Heart right ventricle (tissue), 16 donors: ENCODE measurements around the gene BCL2. TPM values are rescaled to one million over a fixed set of nuclear protein-coding genes. Genes with fewer than 3 reads are reported as not detected.

Source experiments
- ATAC-seq, 8 donors: fragments of 200-7000 bp; cut with Tn5 transposase; one replicate each; pipeline ENCODE4 v1.9.1; 2020; ENCODE audit warnings: mild to moderate bottlenecking in 8 of 8, moderate library complexity in 8 of 8, moderate number of reproducible peaks in 1 of 8
- DNase-seq, 2 donors: peaks; one replicate each; pipeline ENCODE4 v3.0.0-alpha.2; 2020
- H3K27ac ChIP-seq, 10 donors: fragments of 200-600 bp; sonication (generic) in 2 of 10; one replicate each; pipeline versions ENCODE4 v1.5.0 to v1.8.0; 2020 to 2022; ENCODE audit warnings: mild to moderate bottlenecking in 3 of 10
- H3K27me3 ChIP-seq, 7 donors: fragments of 200-600 bp; one replicate each; pipeline ENCODE4 v1.8.0; 2021 to 2022; ENCODE audit warnings: mild to moderate bottlenecking in 2 of 7
- H3K36me3 ChIP-seq, 9 donors: fragments of 200-600 bp; sonication (generic) in 1 of 9; one replicate each; pipeline versions ENCODE4 v1.5.0 to v1.8.0; 2020 to 2022; ENCODE audit warnings: mild to moderate bottlenecking in 2 of 9
- H3K4me1 ChIP-seq, 9 donors: fragments of 200-600 bp; sonication (generic) in 1 of 9; one replicate each; pipeline versions ENCODE4 v1.5.0 to v1.8.0; 2020 to 2022; ENCODE audit warnings: mild to moderate bottlenecking in 4 of 9
- H3K4me3 ChIP-seq, 10 donors: fragments of 200-600 bp; sonication (generic) in 2 of 10; one replicate each; pipeline versions ENCODE4 v1.5.0 to v1.8.0; 2020 to 2022; ENCODE audit warnings: mild to moderate bottlenecking in 7 of 10, moderate library complexity in 2 of 10
- H3K9me3 ChIP-seq, 11 donors: fragments of 200-600 bp in 10 of 11; sonication (generic) in 2 of 11; one replicate each; pipeline versions ENCODE4 v1.5.0 to v1.8.0; 2013 to 2022; ENCODE audit warnings: mild to moderate bottlenecking in 2 of 11, control low read depth in 1 of 11, moderate library complexity in 1 of 11
- CTCF ChIP-seq, 9 donors: fragments of 200-600 bp; sonication (generic) in 2 of 9; IDR thresholded peaks; one replicate each; pipeline versions ENCODE4 v1.5.0 to v1.8.0; 2021 to 2022; ENCODE audit warnings: antibody characterized with exemption in 9 of 9, mild to moderate bottlenecking in 5 of 9, moderate library complexity in 1 of 9
- WGBS, 2 donors: extraction: QIAGEN DNeasy Blood & Tissue Kit; methylation state at CpG; one replicate each; pipeline ENCODE4 v1.1.7; 2013; ENCODE audit warnings: inconsistent platforms in 1 of 2; 5-methylcytosine and 5-hydroxymethylcytosine counted together
- intact Hi-C, 10 donors: fragments of 100-400 bp; cut with DNase I; formaldehyde crosslinking; loops; one replicate each; pipeline versions ENCODE4 v1.11.1 to v1.14.2; 2022
- polyA plus RNA-seq, 2 donors: library from polyadenylated mRNA; stranded (reverse); fragments of 200-250 nt; gene quantifications; one replicate each; pipeline ENCODE4 v1.2.3, GENCODE V29; 2013
- total RNA-seq, 10 donors: library from RNA; stranded (reverse); fragmentation: NEBNext Ultra II Directional in 3 of 10; extraction: Animal tissue kit (Norgen Biotek cat#: 25700) in 3 of 10; gene quantifications; one replicate each; pipeline versions ENCODE4 v1.2.1 to v1.2.4, GENCODE V29; 2021 to 2023
- donor health status: Arrhythmogenic right ventricular cardiomyopathy.
- donor health status: ischemic (EF 13 %, LVEDD 7.1; RV severe dilation, severe dysfunction).
- donor health status: healthy with polysubstance abuse.
- donor health status: DM: no; HTN: yes; CAD: no.
- donor health status: DM: no; HTN: no; CAD: no.
- donor health status: ischemic (EF 25% LVEDD 6.9; RV normal size, moderate dysfunction).
- donor health status: ischemic (EF 25% LVEDD 5.7; RV mildly dilated, moderate dysfunction).
- donor health status: healthy.
- donor health status: DM: yes; HTN: yes; CAD: no.
- donor health status: Ischemic cardiomyopathy.
- donor health status: ischemic (EF 35%, LVEDD 5.7; RV mildly dilated, moderate dysfunction).
- donor health status: nonischemic (EF 11% LVEDD 7.7; RV severe dilation, severe dysfunction).
- donor health status: DM: yes; HTN: yes; CAD: no.
- donor health status: PGD.
- donor health status: ischemic (EF 29% LVEDD 5.4; RV normal size, mild dysfunction).
- donor health status: nonischemic (EF 23%, LVEDD 6.1; RV moderate dilation, normal function).

Gene BCL2
- total and polyA plus RNA-seq, 12 donors: 1.5 to 23.1 (median 9.6) TPM

- 86 to 90% methylated on average over 3 of the region's 3 CpGs for WGBS, 2 donors
- Histone ChIP-seq H3K27ac (no peak overlapping the region), H3K4me3 (no peak overlapping the region), H3K9me3 (no peaks in the 10 kb centered on the region), H3K27me3 (no peaks in the 10 kb centered on the region), H3K36me3 (no peaks in the 10 kb centered on the region), H3K4me1 (peaks cover 0 to 27% (median 10%) of the 10 kb centered on the region in 9 donors)
- intact Hi-C loops: loop anchor here in 6 of 10 donors (5.0 to 10.0 kb wide), 7 partner anchors 54 to 236 kb away; partner anchors contain the start of gene BCL2 (in 2 of the 6)
- DNase-seq: no peak
- TF ChIP-seq CTCF (IDR thresholded peaks at IDR 0.05): no peak
- ATAC-seq: no peak
Observed at GRCh38 chr18:63261029-63261428, 58.5 kb downstream of the BCL2 start.

- intact Hi-C loops: loop anchor here in 6 of 10 donors (5.0 to 10.0 kb wide), 7 partner anchors 54 to 236 kb away; partner anchors contain the start of gene BCL2 (in 2 of the 6)
- no peak for TF ChIP-seq CTCF (IDR thresholded peaks at IDR 0.05)
- ATAC-seq (no peak), DNase-seq (no peak)
- no peaks in the 10 kb centered on the region for H3K9me3 ChIP-seq
- H3K36me3 ChIP-seq: no peaks in the 10 kb centered on the region
- H3K27me3 ChIP-seq: no peaks in the 10 kb centered on the region
- 95 to 97% methylated on average over 7 of the region's 7 CpGs for WGBS, 2 donors
- H3K27ac ChIP-seq: no peak overlapping the region
- peaks cover 0 to 27% (median 11%) of the 10 kb centered on the region in 9 donors for H3K4me1 ChIP-seq
- no peak overlapping the region for H3K4me3 ChIP-seq
Observed at GRCh38 chr18:63260380-63260754, 59.2 kb downstream of the BCL2 start.

GRCh38 chr18:63259567-63260379 lies 59.8 kb downstream of the BCL2 start:
- no peak for TF ChIP-seq CTCF (IDR thresholded peaks at IDR 0.05)
- Histone ChIP-seq H3K36me3 (no peaks in the 10 kb centered on the region), H3K4me1 (peaks cover 0 to 27% (median 11%) of the 10 kb centered on the region in 9 donors), H3K4me3 (no peak overlapping the region), H3K27me3 (no peaks in the 10 kb centered on the region), H3K9me3 (no peaks in the 10 kb centered on the region), H3K27ac (no peak overlapping the region)
- ATAC-seq (no peak), DNase-seq (no peak)
- intact Hi-C loops: loop anchor here in 6 of 10 donors (5.0 to 10.0 kb wide), 7 partner anchors 55 to 235 kb away; partner anchors contain the start of gene BCL2 (in 2 of the 6)
- WGBS, 2 donors: 89 to 95% methylated on average over 10 of the region's 10 CpGs

GRCh38 chr18:63258749-63259566 lies 60.6 kb downstream of the BCL2 start:
- no peak for ATAC-seq

More at GRCh38 chr18:63258749-63259566, 60.6 kb downstream of the BCL2 start:
- no peak for TF ChIP-seq CTCF (IDR thresholded peaks at IDR 0.05)
- Histone ChIP-seq H3K9me3 (no peaks in the 10 kb centered on the region), H3K27ac (no peak overlapping the region), H3K4me1 (peaks cover 0 to 27% (median 16%) of the 10 kb centered on the region in 9 donors), H3K36me3 (no peaks in the 10 kb centered on the region), H3K4me3 (no peak overlapping the region), H3K27me3 (no peaks in the 10 kb centered on the region)
- intact Hi-C loops: no loop called here
- WGBS, 2 donors: 90 to 93% methylated on average over 16 of the region's 16 CpGs
- no peak for DNase-seq
